Activated CD4-positive, alpha-beta memory T cell treated with anti-CD3 and anti-CD28 coated beads, Interleukin-2, amount 10 ng/mL, durations not matched to agents 7 days and 5 days (primary cell): Measurements from ENCODE around the gene ADRM1. TPM values are rescaled to one million over a fixed set of nuclear protein-coding genes. Genes with fewer than 3 reads are reported as not detected.

Experiments
- CTCF ChIA-PET: fragments of 350-600 bp; sonication (Branson Sonifier 250); formaldehyde crosslinking; loops from one replicate; lab custom pipeline; 2021; ENCODE audit warnings: antibody characterized with exemption, inconsistent platforms; lab: Charles Lee
- POLR2A ChIA-PET: fragments of 350-600 bp; sonication (Branson Sonifier 250); formaldehyde crosslinking; loops from one replicate; lab custom pipeline; 2021; ENCODE audit warnings: antibody characterized with exemption; lab: Charles Lee
- DNase-seq: peaks from one replicate; pipeline ENCODE4 v3.0.0-alpha.2; 2020
- H3K27ac Mint-ChIP-seq: one replicate; pipeline ENCODE4 v1.8.0; 2021; ENCODE audit warnings: mild to moderate bottlenecking, mixed read lengths
- H3K27me3 Mint-ChIP-seq: one replicate; pipeline ENCODE4 v1.8.0; 2021; ENCODE audit warnings: mixed read lengths
- H3K36me3 Mint-ChIP-seq: one replicate; pipeline ENCODE4 v1.8.0; 2021; ENCODE audit warnings: low read depth, mixed read lengths
- H3K4me1 Mint-ChIP-seq: one replicate; pipeline ENCODE4 v1.8.0; 2021; ENCODE audit warnings: mixed read lengths
- H3K4me3 Mint-ChIP-seq: one replicate; pipeline ENCODE4 v1.8.0; 2021; ENCODE audit warnings: mild to moderate bottlenecking, mixed read lengths
- H3K9me3 Mint-ChIP-seq: one replicate; pipeline ENCODE4 v1.8.0; 2021; ENCODE audit warnings: mixed read lengths
- total RNA-seq, 2 experiments: library from RNA; stranded (reverse); gene quantifications; one replicate each; pipeline ENCODE4 v1.2.3, GENCODE V29; 2021

Gene ADRM1
- 10 to 100 TPM; 90.1 to 91.0 TPM for total RNA-seq

- H3K9me3 Mint-ChIP-seq, result no peaks in the 10 kb centered on the region
Measured at GRCh38 chr20:62302341-62303061, at the start of gene ADRM1. Gene ADRM1, plus strand, starts transcription at chr20:62302997. Its CDS starts 572 bp downstream, at chr20:62303569.

GRCh38 chr20:62253398-62253797 lies 49.4 kb upstream of the ADRM1 start:
- ChIA-PET CTCF (no interaction called here), POLR2A (no interaction called here)
- Mint-ChIP-seq H3K4me1 (peaks cover 2% of the 10 kb centered on the region), H3K27ac (no peak overlapping the region), H3K36me3 (no peaks in the 10 kb centered on the region), H3K4me3 (no peak overlapping the region), H3K27me3 (no peaks in the 10 kb centered on the region), H3K9me3 (no peaks in the 10 kb centered on the region)
- DNase-seq, result no peak

More at GRCh38 chr20:62302341-62303061, at the start of gene ADRM1:
- POLR2A ChIA-PET, result interaction anchor here (0.5 to 1.8 kb wide), 10 partner anchors 10 to 1058 kb away, joined by 3 to 13 read pairs (median 4); partner anchors contain the start of genes OSBPL2, PSMA7 and RPS21
- H3K4me1 Mint-ChIP-seq, result peaks cover 31% of the 10 kb centered on the region
- peak within 1 kb of the TSS; percentile 95 for H3K4me3 Mint-ChIP-seq
- CTCF ChIA-PET, result interaction anchor here (0.5 to 1.5 kb wide), 6 partner anchors 48 to 586 kb away, joined by 3 to 7 read pairs (median 4); partner anchors contain the start of gene RPS21
- peak within 1 kb of the TSS; percentile 99 for H3K27ac Mint-ChIP-seq
- peak; percentile 97 for DNase-seq
- peaks cover 28% of the 10 kb centered on the region for H3K36me3 Mint-ChIP-seq
- no peaks in the 10 kb centered on the region for H3K27me3 Mint-ChIP-seq

- ChIA-PET POLR2A (no interaction called here), CTCF (no interaction called here)
- Mint-ChIP-seq H3K9me3 (no peaks in the 10 kb centered on the region), H3K4me3 (no peak overlapping the region), H3K4me1 (peaks cover 2% of the 10 kb centered on the region), H3K27me3 (no peaks in the 10 kb centered on the region), H3K27ac (no peak overlapping the region), H3K36me3 (no peaks in the 10 kb centered on the region)
- no peak for DNase-seq
Measured at GRCh38 chr20:62254021-62254724, 48.6 kb upstream of the ADRM1 start.

- ChIA-PET POLR2A (no interaction called here), CTCF (no interaction called here)
- Mint-ChIP-seq H3K27ac (no peak overlapping the region), H3K4me3 (no peak overlapping the region), H3K36me3 (no peaks in the 10 kb centered on the region), H3K27me3 (no peaks in the 10 kb centered on the region), H3K4me1 (peaks cover 2% of the 10 kb centered on the region), H3K9me3 (no peaks in the 10 kb centered on the region)
- DNase-seq, result no peak
Measured at GRCh38 chr20:62255976-62256375, 46.8 kb upstream of the ADRM1 start.

- no peak for DNase-seq
- H3K27ac Mint-ChIP-seq, result no peak overlapping the region
Measured at GRCh38 chr20:62258499-62259293, 44.1 kb upstream of the ADRM1 start.

GRCh38 chr20:62259294-62259565 lies 43.6 kb upstream of the ADRM1 start:
- H3K9me3 Mint-ChIP-seq, result no peaks in the 10 kb centered on the region
- no peaks in the 10 kb centered on the region for H3K4me1 Mint-ChIP-seq
- no peaks in the 10 kb centered on the region for H3K27me3 Mint-ChIP-seq
- H3K36me3 Mint-ChIP-seq, result peaks cover 3% of the 10 kb centered on the region
- H3K4me3 Mint-ChIP-seq, result no peak overlapping the region
- H3K27ac Mint-ChIP-seq, result no peak overlapping the region
- CTCF ChIA-PET, result no interaction called here
- POLR2A ChIA-PET, result no interaction called here
- no peak for DNase-seq

More at GRCh38 chr20:62258499-62259293, 44.1 kb upstream of the ADRM1 start:
- Mint-ChIP-seq H3K9me3 (no peaks in the 10 kb centered on the region), H3K27me3 (no peaks in the 10 kb centered on the region), H3K4me3 (no peak overlapping the region), H3K36me3 (peaks cover 3% of the 10 kb centered on the region), H3K4me1 (no peaks in the 10 kb centered on the region)
- POLR2A ChIA-PET, result no interaction called here
- CTCF ChIA-PET, result interaction anchor here (0.7 kb wide), 1 partner anchor 9 kb away, joined by 3 read pairs; no protein-coding TSS in a partner anchor

GRCh38 chr20:62262064-62262463 lies 40.7 kb upstream of the ADRM1 start:
- no peak for DNase-seq
- Mint-ChIP-seq H3K27me3 (no peaks in the 10 kb centered on the region), H3K27ac (no peak overlapping the region), H3K36me3 (peaks cover 13% of the 10 kb centered on the region), H3K9me3 (no peaks in the 10 kb centered on the region), H3K4me3 (no peak overlapping the region), H3K4me1 (no peaks in the 10 kb centered on the region)
- POLR2A ChIA-PET, result no interaction called here
- CTCF ChIA-PET, result no interaction called here

- Mint-ChIP-seq H3K27ac (no peak overlapping the region), H3K9me3 (no peaks in the 10 kb centered on the region), H3K4me3 (no peak overlapping the region), H3K4me1 (no peaks in the 10 kb centered on the region), H3K36me3 (peaks cover 13% of the 10 kb centered on the region), H3K27me3 (no peaks in the 10 kb centered on the region)
- DNase-seq, result no peak
- ChIA-PET CTCF (no interaction called here), POLR2A (no interaction called here)
Measured at GRCh38 chr20:62263396-62263795, 39.4 kb upstream of the ADRM1 start.

GRCh38 chr20:62265365-62265764 lies 37.4 kb upstream of the ADRM1 start:
- Mint-ChIP-seq H3K27me3 (no peaks in the 10 kb centered on the region), H3K9me3 (no peaks in the 10 kb centered on the region), H3K36me3 (peaks cover 13% of the 10 kb centered on the region), H3K4me1 (no peaks in the 10 kb centered on the region), H3K4me3 (no peak overlapping the region), H3K27ac (no peak overlapping the region)
- CTCF ChIA-PET, result no interaction called here
- no peak for DNase-seq
- POLR2A ChIA-PET, result no interaction called here

GRCh38 chr20:62266340-62266739 lies 36.5 kb upstream of the ADRM1 start:
- ChIA-PET POLR2A (no interaction called here), CTCF (no interaction called here)
- peaks cover 13% of the 10 kb centered on the region for H3K36me3 Mint-ChIP-seq
- no peak overlapping the region for H3K4me3 Mint-ChIP-seq
- H3K27ac Mint-ChIP-seq, result no peak overlapping the region
- DNase-seq, result no peak
- no peaks in the 10 kb centered on the region for H3K9me3 Mint-ChIP-seq
- no peaks in the 10 kb centered on the region for H3K27me3 Mint-ChIP-seq
- H3K4me1 Mint-ChIP-seq, result no peaks in the 10 kb centered on the region

- DNase-seq, result no peak
- Mint-ChIP-seq H3K36me3 (peaks cover 15% of the 10 kb centered on the region), H3K4me3 (no peak overlapping the region), H3K9me3 (no peaks in the 10 kb centered on the region), H3K4me1 (no peaks in the 10 kb centered on the region), H3K27ac (no peak overlapping the region), H3K27me3 (no peaks in the 10 kb centered on the region)
- ChIA-PET CTCF (interaction anchor here (1.3 kb wide), 1 partner anchor 9 kb away, joined by 3 read pairs; no protein-coding TSS in a partner anchor), POLR2A (no interaction called here)
Measured at GRCh38 chr20:62266851-62267250, 35.9 kb upstream of the ADRM1 start.

- ChIA-PET POLR2A (no interaction called here), CTCF (interaction anchor here (1.3 kb wide), 1 partner anchor 9 kb away, joined by 3 read pairs; no protein-coding TSS in a partner anchor)
- peaks cover 16% of the 10 kb centered on the region for H3K36me3 Mint-ChIP-seq
Measured at GRCh38 chr20:62267543-62267942, 35.3 kb upstream of the ADRM1 start.

More at GRCh38 chr20:62267543-62267942, 35.3 kb upstream of the ADRM1 start:
- DNase-seq, result no peak
- no peaks in the 10 kb centered on the region for H3K27me3 Mint-ChIP-seq
- no peaks in the 10 kb centered on the region for H3K9me3 Mint-ChIP-seq
- H3K4me1 Mint-ChIP-seq, result no peaks in the 10 kb centered on the region
- no peak overlapping the region for H3K27ac Mint-ChIP-seq
- no peak overlapping the region for H3K4me3 Mint-ChIP-seq
